GM19099 (cell line): ENCODE results near the gene MYO15A.

ENCODE experiments used
- POLR2A ChIP-seq: IDR thresholded peaks from 3 replicates; pipeline ENCODE4 v1.6.1; 2011; ENCODE audit warnings: low read depth; ENCODE audit not compliant: insufficient read length; ENCODE audit errors: extremely low read depth

The MYO15A gene

GRCh38 chr17:18187821-18188761 lies 79.5 kb downstream of the MYO15A start:
- no peak for TF ChIP-seq POLR2A

GRCh38 chr17:18190628-18191235 lies 82.2 kb downstream of the MYO15A start:
- no peak for TF ChIP-seq POLR2A

GRCh38 chr17:18191236-18191667 lies 82.7 kb downstream of the MYO15A start:
- TF ChIP-seq POLR2A: no peak

- no peak for TF ChIP-seq POLR2A
Measured at GRCh38 chr17:18191967-18192366, 83.4 kb downstream of the MYO15A start.

GRCh38 chr17:18194394-18194793 lies 85.8 kb downstream of the MYO15A start:
- no peak for TF ChIP-seq POLR2A

- no peak for TF ChIP-seq POLR2A
Measured at GRCh38 chr17:18194804-18195203, 86.2 kb downstream of the MYO15A start.

GRCh38 chr17:18195246-18195645 lies 86.7 kb downstream of the MYO15A start:
- TF ChIP-seq POLR2A: no peak

- no peak for TF ChIP-seq POLR2A
Measured at GRCh38 chr17:18197535-18198194, 89.1 kb downstream of the MYO15A start.

GRCh38 chr17:18198530-18198929 lies 90.0 kb downstream of the MYO15A start:
- TF ChIP-seq POLR2A: no peak

GRCh38 chr17:18201108-18201507 lies 92.6 kb downstream of the MYO15A start:
- TF ChIP-seq POLR2A: no peak

- no peak for TF ChIP-seq POLR2A
Measured at GRCh38 chr17:18203308-18203707, 94.8 kb downstream of the MYO15A start.

- TF ChIP-seq POLR2A: no peak
Measured at GRCh38 chr17:18205861-18206260, 97.3 kb downstream of the MYO15A start.

GRCh38 chr17:18206962-18207361 lies 98.4 kb downstream of the MYO15A start:
- no peak for TF ChIP-seq POLR2A

GRCh38 chr17:18208092-18208491 lies 99.5 kb downstream of the MYO15A start:
- no peak for TF ChIP-seq POLR2A

- no peak for TF ChIP-seq POLR2A
Measured at GRCh38 chr17:18213666-18214270, 105.2 kb downstream of the MYO15A start.
